GM13976 (cell line): ENCODE results near the gene MAPK10.

ENCODE experiments used
- DNase-seq: peaks from one replicate; pipeline ENCODE4 v3.0.0; 2012; ENCODE audit warnings: low spot score
- CTCF ChIP-seq: IDR thresholded peaks from 2 replicates; pipeline ENCODE4 v1.5.1; 2012; ENCODE audit warnings: borderline replicate concordance, mild to moderate bottlenecking; ENCODE audit not compliant: insufficient read depth; ENCODE audit errors: extremely low read depth, missing control alignments, control extremely low read depth
- in situ Hi-C: fragments of 300-500 bp; cut with MboI; formaldehyde crosslinking; loops from one replicate; pipeline ENCODE4 v1.12.0; 2022; ENCODE audit warnings: low sequenced_read_pairs, mixed read lengths, inconsistent platforms; ENCODE audit not compliant: unreplicated experiment

Gene MAPK10

GRCh38 chr4:86359944-86360478 lies at the start of gene MAPK10:
Gene MAPK10, minus strand, starts transcription at chr4:86360053.
- DNase-seq: peak; percentile 54
- TF ChIP-seq CTCF: no peak
- in situ Hi-C loops: no loop called here

GRCh38 chr4:86403575-86403974 lies 43.7 kb upstream of the MAPK10 start:
- no peak for DNase-seq
- in situ Hi-C loops: no loop called here

GRCh38 chr4:86401826-86402225 lies 42.0 kb upstream of the MAPK10 start:
- in situ Hi-C loops: no loop called here
- no peak for DNase-seq
- TF ChIP-seq CTCF: no peak

More at GRCh38 chr4:86403575-86403974, 43.7 kb upstream of the MAPK10 start:
- TF ChIP-seq CTCF: no peak

GRCh38 chr4:86400216-86400615 lies 40.4 kb upstream of the MAPK10 start:
- no peak for TF ChIP-seq CTCF

GRCh38 chr4:86398187-86398586 lies 38.3 kb upstream of the MAPK10 start:
- in situ Hi-C loops: no loop called here
- TF ChIP-seq CTCF: no peak
- DNase-seq: peak; percentile 23

More at GRCh38 chr4:86400216-86400615, 40.4 kb upstream of the MAPK10 start:
- in situ Hi-C loops: no loop called here
- no peak for DNase-seq

- in situ Hi-C loops: no loop called here
- DNase-seq: no peak
- TF ChIP-seq CTCF: no peak
These were observed 33.9 kb upstream of the MAPK10 start for GRCh38 chr4:86393749-86394148.
